Heart left ventricle (tissue), 13 donors: ENCODE data around the gene LACTBL1.

Experiments used
- CTCF ChIP-seq, 12 donors: fragments of 200-600 bp; sonication (generic) in 4 of 12; IDR thresholded peaks; one replicate each; pipeline versions ENCODE4 v1.5.0 to v1.8.0; 2018 to 2022; ENCODE audit warnings: antibody characterized with exemption in 12 of 12, mild to moderate bottlenecking in 5 of 12
- POLR2A ChIP-seq, 2 donors: fragments of 450-650 bp; IDR thresholded peaks; one replicate each; pipeline ENCODE4 v1.6.1; 2017; ENCODE audit warnings: antibody characterized with exemption in 2 of 2, mild to moderate bottlenecking in 2 of 2, moderate library complexity in 2 of 2
- donor health status: ischemic (EF 13 %, LVEDD 7.1; RV severe dilation, severe dysfunction).
- donor health status: DM: no; HTN: yes; CAD: no.
- donor health status: DM: no; HTN: no; CAD: no.
- donor health status: ischemic (EF 25% LVEDD 6.9; RV normal size, moderate dysfunction).
- donor health status: ischemic (EF 25% LVEDD 5.7; RV mildly dilated, moderate dysfunction).
- donor health status: ischemic (EF 35%, LVEDD 5.7; RV mildly dilated, moderate dysfunction).
- donor health status: nonischemic (EF 11% LVEDD 7.7; RV severe dilation, severe dysfunction).
- donor health status: DM: yes; HTN: yes; CAD: no.
- donor health status: PGD.
- donor health status: ischemic (EF 29% LVEDD 5.4; RV normal size, mild dysfunction).
- donor health status: nonischemic (EF 23%, LVEDD 6.1; RV moderate dilation, normal function).

GRCh38 chr1:22951796-22952195, 20.9 kb downstream of the LACTBL1 start:
- TF ChIP-seq CTCF (IDR thresholded peaks at IDR 0.05) (no peak), POLR2A (IDR thresholded peaks at IDR 0.05) (no peak)
